IPS-18c (cell line): Measurements from ENCODE around the gene DGAT2.

Source experiments
- H3K4me3 ChIP-seq: 2 replicates; pipeline ENCODE4 v1.7.0; 2013; ENCODE audit warnings: low read depth, mild to moderate bottlenecking, low read length, moderate library complexity; ENCODE audit not compliant: insufficient read depth
- H3K9me3 ChIP-seq: one replicate; pipeline ENCODE4 v1.6.1; 2013; ENCODE audit warnings: mild to moderate bottlenecking, low read length, moderate library complexity; ENCODE audit not compliant: control insufficient read depth, insufficient read depth

Gene DGAT2

GRCh38 chr11:75789521-75789920 is 20.9 kb downstream of the DGAT2 start:
- Histone ChIP-seq H3K9me3 (no peaks in the 10 kb centered on the region), H3K4me3 (no peak overlapping the region)

GRCh38 chr11:75790986-75791385 is 22.4 kb downstream of the DGAT2 start:
- no peaks in the 10 kb centered on the region for H3K9me3 ChIP-seq

GRCh38 chr11:75792127-75792731 is 23.7 kb downstream of the DGAT2 start:
- H3K9me3 ChIP-seq, result no peaks in the 10 kb centered on the region
- H3K4me3 ChIP-seq, result no peak overlapping the region

More at GRCh38 chr11:75790986-75791385, 22.4 kb downstream of the DGAT2 start:
- H3K4me3 ChIP-seq, result no peak overlapping the region

GRCh38 chr11:75792997-75793800 is 24.6 kb downstream of the DGAT2 start:
- no peak overlapping the region for H3K4me3 ChIP-seq
- H3K9me3 ChIP-seq, result no peaks in the 10 kb centered on the region

DNA sequence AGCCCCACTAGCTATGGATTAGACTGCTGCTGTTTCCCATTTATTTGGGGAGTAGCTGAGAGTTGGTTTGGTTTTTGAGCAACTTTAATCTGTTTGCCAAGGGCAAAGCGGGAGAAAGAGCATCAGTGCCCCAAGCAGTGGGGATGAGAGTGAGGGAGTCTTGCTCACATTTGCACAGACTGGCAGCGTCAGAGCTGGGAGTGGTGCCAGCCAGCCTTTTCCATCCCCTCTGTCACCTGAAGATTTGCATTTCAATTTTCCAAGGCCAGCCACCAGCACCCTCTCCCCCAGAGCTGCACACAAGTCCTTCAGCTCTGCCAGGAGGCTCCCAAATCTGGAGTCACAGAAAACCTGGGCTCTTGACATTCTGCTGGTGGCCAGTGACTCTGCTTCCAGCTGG is 25.4 kb downstream of the DGAT2 start:
- no peaks in the 10 kb centered on the region for H3K9me3 ChIP-seq
- no peak overlapping the region for H3K4me3 ChIP-seq

GRCh38 chr11:75795276-75796090 is 26.9 kb downstream of the DGAT2 start:
- Histone ChIP-seq H3K4me3 (no peak overlapping the region), H3K9me3 (no peaks in the 10 kb centered on the region)

- Histone ChIP-seq H3K9me3 (no peaks in the 10 kb centered on the region), H3K4me3 (no peak overlapping the region)
Measured at GRCh38 chr11:75796091-75796435, 27.5 kb downstream of the DGAT2 start.

- H3K4me3 ChIP-seq, result no peak overlapping the region
- no peaks in the 10 kb centered on the region for H3K9me3 ChIP-seq
Measured at GRCh38 chr11:75797116-75797515, 28.5 kb downstream of the DGAT2 start.

GRCh38 chr11:75797792-75798191 is 29.2 kb downstream of the DGAT2 start:
- Histone ChIP-seq H3K4me3 (no peak overlapping the region), H3K9me3 (no peaks in the 10 kb centered on the region)

- Histone ChIP-seq H3K4me3 (no peak overlapping the region), H3K9me3 (no peaks in the 10 kb centered on the region)
Measured at GRCh38 chr11:75800136-75800675, 31.6 kb downstream of the DGAT2 start.

GRCh38 chr11:75800728-75801361 is 32.3 kb downstream of the DGAT2 start:
- Histone ChIP-seq H3K9me3 (no peaks in the 10 kb centered on the region), H3K4me3 (no peak overlapping the region)

- Histone ChIP-seq H3K4me3 (no peak overlapping the region), H3K9me3 (no peaks in the 10 kb centered on the region)
Measured at GRCh38 chr11:75801362-75802020, 32.9 kb downstream of the DGAT2 start.

DNA sequence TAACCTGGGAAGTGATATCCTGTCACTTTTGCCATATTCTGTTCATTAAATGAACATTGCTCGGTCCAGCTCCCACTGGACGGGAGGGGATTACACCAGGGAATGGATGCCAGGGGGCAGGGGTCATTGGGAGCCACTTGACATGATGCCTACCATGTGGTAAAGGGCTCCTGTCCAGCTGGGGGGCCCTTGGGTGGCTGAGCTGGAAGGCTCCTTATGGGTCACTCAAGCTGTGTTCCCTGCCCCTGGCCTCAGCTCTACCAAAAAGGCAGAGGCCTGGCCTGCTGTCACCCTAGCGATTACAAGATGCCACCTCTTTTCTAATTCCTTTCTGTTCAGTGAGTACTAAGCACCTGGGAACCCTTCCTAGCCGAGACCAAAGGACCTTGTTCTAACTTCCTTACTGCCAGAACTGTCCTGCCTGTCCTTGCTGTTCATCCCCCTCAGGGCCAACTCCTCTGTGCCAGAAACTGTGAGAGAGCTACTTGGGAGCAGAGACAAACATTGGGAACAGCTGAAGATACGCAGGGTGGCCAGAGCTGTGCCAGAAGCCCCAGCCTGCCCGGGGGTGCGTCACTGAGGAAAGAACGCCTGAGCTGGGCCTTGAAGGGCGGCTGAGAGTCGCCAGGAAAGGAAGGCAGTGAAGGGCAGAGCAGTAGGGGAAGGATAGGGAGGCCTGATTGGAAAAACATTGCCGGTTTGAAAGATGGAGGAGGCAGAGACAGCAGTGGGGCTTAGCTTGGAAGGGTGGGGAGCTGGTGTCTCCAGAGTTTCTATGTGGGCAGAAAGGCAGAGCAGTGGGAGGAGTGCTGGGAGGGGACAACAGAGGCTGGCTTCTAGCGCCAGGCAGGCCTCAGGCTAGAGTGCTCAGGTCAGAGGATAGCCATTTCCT is 33.7 kb downstream of the DGAT2 start:
- no peak overlapping the region for H3K4me3 ChIP-seq
- H3K9me3 ChIP-seq, result no peaks in the 10 kb centered on the region

DNA sequence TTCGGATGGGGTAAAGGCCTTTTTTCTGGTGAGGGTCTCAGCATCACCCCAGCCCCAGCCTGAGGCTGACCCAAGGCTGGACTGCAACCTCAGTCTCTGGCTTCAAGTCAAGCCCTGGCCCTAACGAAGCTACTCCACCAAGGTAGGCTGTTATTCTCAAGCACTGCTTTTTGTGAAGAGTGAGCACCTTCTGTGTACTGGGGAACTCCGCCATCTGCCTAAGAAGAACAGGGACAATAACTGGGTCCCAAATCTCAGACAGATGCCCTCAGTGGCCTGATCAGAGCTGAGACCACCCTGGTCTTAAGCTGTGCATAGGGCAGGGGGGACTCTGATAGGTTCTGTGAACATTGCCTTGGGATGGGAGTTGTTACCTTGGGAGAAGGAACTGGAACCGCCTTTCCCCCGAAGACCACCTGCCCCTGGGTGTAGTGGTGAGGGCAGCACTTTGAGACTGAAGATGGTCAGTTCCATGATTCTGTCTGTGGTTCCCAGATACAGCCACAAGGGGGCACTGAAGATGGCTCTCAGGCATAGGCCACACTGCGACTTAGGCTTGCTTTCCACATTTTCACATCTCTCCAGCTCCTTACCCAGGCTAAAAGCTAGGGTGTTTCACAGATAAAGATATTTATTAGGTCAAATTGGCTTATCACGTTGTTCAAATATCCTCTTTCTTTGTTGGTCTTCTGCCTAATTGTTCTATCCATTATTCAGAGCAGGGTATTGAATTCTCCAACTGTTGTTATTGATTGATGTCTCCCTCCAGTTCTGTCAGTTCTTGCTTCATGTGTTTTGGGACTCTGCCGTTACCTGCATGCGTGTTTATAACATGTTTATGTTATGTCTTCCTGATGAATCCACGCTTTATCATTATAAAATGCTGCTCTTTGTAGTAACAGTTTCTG is 34.6 kb downstream of the DGAT2 start:
- H3K4me3 ChIP-seq, result no peak overlapping the region

DNA sequence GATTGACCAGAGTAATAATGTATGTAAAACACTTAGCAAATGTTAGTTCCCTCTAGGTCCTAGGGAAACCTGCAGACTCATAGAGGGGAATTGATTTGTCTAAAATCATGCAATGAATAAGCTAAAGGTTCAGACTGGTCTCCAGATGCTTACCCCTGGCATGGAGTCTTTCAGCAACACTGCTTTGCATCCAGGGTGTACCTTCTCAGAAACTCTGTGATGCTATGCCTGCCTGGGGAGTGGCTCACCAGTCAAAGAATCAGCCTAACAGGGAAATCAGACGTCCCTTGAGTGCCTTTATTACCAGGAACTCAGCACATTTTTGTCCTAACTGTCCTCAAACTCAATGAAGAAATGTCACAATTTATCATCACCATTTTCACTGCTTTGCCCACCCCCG is 40.5 kb downstream of the DGAT2 start:
- Histone ChIP-seq H3K9me3 (no peaks in the 10 kb centered on the region), H3K4me3 (no peak overlapping the region)

More for the DNA sequence above, 34.6 kb downstream of the DGAT2 start:
- no peaks in the 10 kb centered on the region for H3K9me3 ChIP-seq
